Measurements from ENCODE around the gene CTDSPL. TPM values are rescaled to one million over a fixed set of nuclear protein-coding genes. Genes with fewer than 3 reads are reported as not detected.

The CTDSPL gene
- total RNA-seq, 1 donor, result 34.7 TPM

DNA sequence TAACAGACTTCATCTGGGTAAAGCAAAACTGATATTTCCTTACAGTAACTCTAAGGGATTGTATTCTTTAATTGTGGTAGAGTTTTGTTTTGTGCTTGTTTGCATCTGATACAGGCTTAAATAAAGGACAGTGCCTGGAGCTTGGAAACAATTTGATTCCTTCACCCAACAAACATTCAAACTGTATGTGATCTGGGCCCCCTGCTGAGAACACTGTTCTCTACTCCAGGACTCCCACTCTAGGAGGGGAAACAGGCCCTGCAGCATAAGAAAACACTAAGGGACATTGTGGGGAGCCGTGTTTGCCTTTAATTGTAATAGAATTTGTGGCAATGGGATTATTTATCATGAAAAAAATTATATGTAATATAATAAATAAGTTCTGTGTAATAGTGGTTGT, 56.9 kb downstream of the CTDSPL start:
- Histone ChIP-seq H3K4me2 (ENCODE audit: insufficient read depth, low read length) (no peak overlapping the region), H3K79me2 (ENCODE audit: insufficient read depth, low read length) (peaks cover 18% of the 10 kb centered on the region), H3K4me1 (ENCODE audit: insufficient read depth, low read length) (peaks cover 12% of the 10 kb centered on the region), H3K9me3 (ENCODE audit: low read depth, low read length) (no peaks in the 10 kb centered on the region), H3K27me3 (ENCODE audit: insufficient read depth, low read length) (no peaks in the 10 kb centered on the region), H3K4me3 (ENCODE audit: insufficient read depth, low read length) (no peak overlapping the region), H4K20me1 (ENCODE audit: insufficient read depth, low read length) (peaks cover 8% of the 10 kb centered on the region), H3K27ac (ENCODE audit: low read depth, low read length) (no peak overlapping the region), H2AFZ (ENCODE audit: low read length) (no peak overlapping the region), H3K36me3 (ENCODE audit: insufficient read depth, low read length) (no peaks in the 10 kb centered on the region)
- TF ChIP-seq CTCF (IDR thresholded peaks at IDR 0.05; ENCODE audit: extremely low read depth, low read depth, low read length), result no peak
- DNase-seq (ENCODE audit: insufficient read length, low spot score, missing footprints), result no peak

DNA sequence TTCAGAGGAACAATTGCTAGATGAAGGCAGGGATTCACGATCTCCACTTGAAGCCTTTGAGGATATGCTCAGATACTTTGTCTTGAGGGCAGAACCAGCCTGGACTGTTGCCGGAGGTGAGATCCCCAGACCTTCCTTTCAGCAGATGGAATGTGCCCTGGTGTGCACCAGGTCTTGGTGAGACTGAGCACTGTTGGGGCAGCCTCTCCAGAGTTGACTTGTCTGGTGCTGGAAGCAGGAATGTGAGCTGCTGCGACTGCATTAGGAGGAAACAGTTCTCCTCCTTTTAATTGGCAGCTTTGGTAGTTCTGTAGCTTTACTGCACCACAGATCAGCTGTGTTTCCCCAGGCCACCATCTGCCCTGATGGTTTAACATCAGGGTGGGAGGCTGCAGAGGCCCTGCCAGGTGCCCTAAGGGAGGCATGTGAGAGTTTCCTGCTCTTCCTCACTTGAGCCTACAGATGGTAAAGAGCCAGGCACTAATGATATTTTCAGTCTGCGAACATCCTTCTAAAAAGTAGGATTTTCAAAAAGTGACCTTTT, 58.5 kb downstream of the CTDSPL start:
- DNase-seq (ENCODE audit: insufficient read length, low spot score, missing footprints), result no peak
- H3K27ac ChIP-seq (ENCODE audit: low read depth, low read length), result no peak overlapping the region

DNA sequence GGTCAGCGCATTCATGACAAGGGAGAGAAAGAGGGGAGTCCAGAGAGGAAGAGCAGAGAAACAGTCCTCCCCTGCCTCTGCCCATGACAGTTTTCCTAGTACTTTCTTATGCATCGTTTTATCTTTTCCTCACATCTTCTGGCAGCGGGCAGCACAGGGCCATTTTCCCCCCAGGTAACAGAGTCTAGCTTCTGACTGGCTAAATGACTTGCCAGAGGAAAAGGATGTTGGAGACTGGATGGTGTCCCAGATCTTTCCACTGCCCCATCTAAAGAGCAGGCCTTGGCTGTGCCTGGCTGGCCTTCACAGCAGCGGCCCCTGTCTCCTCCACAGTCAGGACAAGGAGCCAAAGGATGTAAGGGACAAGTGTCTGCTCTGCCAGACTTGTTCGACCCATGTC, 59.3 kb downstream of the CTDSPL start:
- DNase-seq (ENCODE audit: insufficient read length, low spot score, missing footprints), result no peak
- Histone ChIP-seq H3K27me3 (ENCODE audit: insufficient read depth, low read length) (no peaks in the 10 kb centered on the region), H3K4me2 (ENCODE audit: insufficient read depth, low read length) (no peak overlapping the region), H3K27ac (ENCODE audit: low read depth, low read length) (no peak overlapping the region), H3K79me2 (ENCODE audit: insufficient read depth, low read length) (peaks cover 25% of the 10 kb centered on the region), H4K20me1 (ENCODE audit: insufficient read depth, low read length) (peaks cover 8% of the 10 kb centered on the region), H3K4me1 (ENCODE audit: insufficient read depth, low read length) (peaks cover 15% of the 10 kb centered on the region), H3K4me3 (ENCODE audit: insufficient read depth, low read length) (no peak overlapping the region), H2AFZ (ENCODE audit: low read length) (no peak overlapping the region), H3K9me3 (ENCODE audit: low read depth, low read length) (no peaks in the 10 kb centered on the region), H3K36me3 (ENCODE audit: insufficient read depth, low read length) (no peaks in the 10 kb centered on the region)
- TF ChIP-seq CTCF (IDR thresholded peaks at IDR 0.05; ENCODE audit: extremely low read depth, low read depth, low read length), result no peak

More for the DNA sequence above, 58.5 kb downstream of the CTDSPL start:
- Histone ChIP-seq H3K4me2 (ENCODE audit: insufficient read depth, low read length) (no peak overlapping the region), H3K4me3 (ENCODE audit: insufficient read depth, low read length) (no peak overlapping the region), H3K79me2 (ENCODE audit: insufficient read depth, low read length) (peaks cover 21% of the 10 kb centered on the region), H3K4me1 (ENCODE audit: insufficient read depth, low read length) (peaks cover 15% of the 10 kb centered on the region), H3K9me3 (ENCODE audit: low read depth, low read length) (no peaks in the 10 kb centered on the region), H3K27me3 (ENCODE audit: insufficient read depth, low read length) (no peaks in the 10 kb centered on the region), H3K36me3 (ENCODE audit: insufficient read depth, low read length) (no peaks in the 10 kb centered on the region), H2AFZ (ENCODE audit: low read length) (no peak overlapping the region), H4K20me1 (ENCODE audit: insufficient read depth, low read length) (peaks cover 8% of the 10 kb centered on the region)
- TF ChIP-seq CTCF (IDR thresholded peaks at IDR 0.05; ENCODE audit: extremely low read depth, low read depth, low read length), result no peak

GRCh38 chr3:37922721-37923568, 61.3 kb downstream of the CTDSPL start:
- H3K79me2 ChIP-seq (ENCODE audit: insufficient read depth, low read length), result peaks cover 27% of the 10 kb centered on the region
- H3K4me2 ChIP-seq (ENCODE audit: insufficient read depth, low read length), result no peak overlapping the region
- no peak for TF ChIP-seq CTCF (IDR thresholded peaks at IDR 0.05; ENCODE audit: extremely low read depth, low read depth, low read length)
- H2AFZ ChIP-seq (ENCODE audit: low read length), result no peak overlapping the region
- no peaks in the 10 kb centered on the region for H3K9me3 ChIP-seq (ENCODE audit: low read depth, low read length)
- H3K36me3 ChIP-seq (ENCODE audit: insufficient read depth, low read length), result no peaks in the 10 kb centered on the region
- no peaks in the 10 kb centered on the region for H3K27me3 ChIP-seq (ENCODE audit: insufficient read depth, low read length)
- no peak overlapping the region for H3K4me3 ChIP-seq (ENCODE audit: insufficient read depth, low read length)
- H4K20me1 ChIP-seq (ENCODE audit: insufficient read depth, low read length), result peaks cover 8% of the 10 kb centered on the region
- DNase-seq (ENCODE audit: insufficient read length, low spot score, missing footprints), result no peak
- H3K27ac ChIP-seq (ENCODE audit: low read depth, low read length), result peak overlapping the region; percentile 19
- H3K4me1 ChIP-seq (ENCODE audit: insufficient read depth, low read length), result peaks cover 15% of the 10 kb centered on the region

All from osteoblast (primary cell).